ENCODE measurements around the gene CNPY3. TPM values are rescaled to one million over a fixed set of nuclear protein-coding genes. Genes with fewer than 3 reads are reported as not detected.

Gene CNPY3
- total RNA-seq, 1 donor from 2014 or later: 56.5 TPM

DNA sequence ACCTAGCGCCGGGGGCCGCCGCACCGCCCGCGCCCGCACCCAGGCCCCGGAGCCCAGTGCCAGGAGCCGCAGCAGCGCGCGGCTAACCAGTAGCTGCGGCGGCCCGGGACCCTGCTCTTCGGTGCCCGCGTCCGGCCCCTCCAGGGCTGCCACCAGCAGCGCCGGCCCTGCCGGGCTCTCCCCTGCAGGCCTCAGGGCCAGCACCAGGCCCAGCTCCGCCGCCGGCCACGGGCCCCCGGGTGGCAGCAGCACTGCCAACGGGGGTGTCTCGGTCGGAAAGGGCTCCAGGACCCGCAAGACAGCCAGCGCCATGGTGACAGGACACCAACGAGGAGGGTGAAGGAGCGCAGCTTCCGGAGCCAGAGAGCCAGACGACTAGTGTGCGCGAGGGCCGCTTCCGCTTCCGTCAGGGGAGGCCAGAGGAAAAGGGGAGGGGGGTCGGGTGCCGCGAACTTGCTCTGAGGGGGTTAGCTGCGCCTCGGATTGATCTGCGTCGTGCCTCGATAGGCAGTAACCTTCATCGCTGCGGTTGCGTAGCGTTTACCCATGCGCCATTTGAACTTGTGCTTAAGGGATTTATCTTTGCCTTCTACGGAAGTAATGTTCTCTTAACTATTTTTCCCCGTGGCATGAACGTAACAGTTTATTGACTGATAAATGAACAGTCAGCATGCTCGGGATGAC lies 49.7 kb downstream of the CNPY3 start, which contains the start of gene PEX6:
Gene PEX6 (minus strand): TSS at position 343 of the 684 bp plus-strand sequence. CDS start 31 bp downstream, at position 312.
- H3K36me3 ChIP-seq (ENCODE audit: control insufficient read depth, insufficient read depth, low read length): no peaks in the 10 kb centered on the region
- TF ChIP-seq, protein P1, sequence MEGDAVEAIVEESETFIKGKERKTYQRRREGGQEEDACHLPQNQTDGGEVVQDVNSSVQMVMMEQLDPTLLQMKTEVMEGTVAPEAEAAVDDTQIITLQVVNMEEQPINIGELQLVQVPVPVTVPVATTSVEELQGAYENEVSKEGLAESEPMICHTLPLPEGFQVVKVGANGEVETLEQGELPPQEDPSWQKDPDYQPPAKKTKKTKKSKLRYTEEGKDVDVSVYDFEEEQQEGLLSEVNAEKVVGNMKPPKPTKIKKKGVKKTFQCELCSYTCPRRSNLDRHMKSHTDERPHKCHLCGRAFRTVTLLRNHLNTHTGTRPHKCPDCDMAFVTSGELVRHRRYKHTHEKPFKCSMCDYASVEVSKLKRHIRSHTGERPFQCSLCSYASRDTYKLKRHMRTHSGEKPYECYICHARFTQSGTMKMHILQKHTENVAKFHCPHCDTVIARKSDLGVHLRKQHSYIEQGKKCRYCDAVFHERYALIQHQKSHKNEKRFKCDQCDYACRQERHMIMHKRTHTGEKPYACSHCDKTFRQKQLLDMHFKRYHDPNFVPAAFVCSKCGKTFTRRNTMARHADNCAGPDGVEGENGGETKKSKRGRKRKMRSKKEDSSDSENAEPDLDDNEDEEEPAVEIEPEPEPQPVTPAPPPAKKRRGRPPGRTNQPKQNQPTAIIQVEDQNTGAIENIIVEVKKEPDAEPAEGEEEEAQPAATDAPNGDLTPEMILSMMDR (IDR thresholded peaks at IDR 0.05; ENCODE audit: insufficient read depth, low read length, poor library complexity, severe bottlenecking): no peak
- H3K27me3 ChIP-seq (ENCODE audit: control insufficient read depth, insufficient read depth, low read length): no peaks in the 10 kb centered on the region
- H3K4me3 ChIP-seq (ENCODE audit: low read depth, low read length): peak within 1 kb of the TSS; percentile 67
- DNase-seq (ENCODE audit: low read depth): peak; percentile 58

DNA sequence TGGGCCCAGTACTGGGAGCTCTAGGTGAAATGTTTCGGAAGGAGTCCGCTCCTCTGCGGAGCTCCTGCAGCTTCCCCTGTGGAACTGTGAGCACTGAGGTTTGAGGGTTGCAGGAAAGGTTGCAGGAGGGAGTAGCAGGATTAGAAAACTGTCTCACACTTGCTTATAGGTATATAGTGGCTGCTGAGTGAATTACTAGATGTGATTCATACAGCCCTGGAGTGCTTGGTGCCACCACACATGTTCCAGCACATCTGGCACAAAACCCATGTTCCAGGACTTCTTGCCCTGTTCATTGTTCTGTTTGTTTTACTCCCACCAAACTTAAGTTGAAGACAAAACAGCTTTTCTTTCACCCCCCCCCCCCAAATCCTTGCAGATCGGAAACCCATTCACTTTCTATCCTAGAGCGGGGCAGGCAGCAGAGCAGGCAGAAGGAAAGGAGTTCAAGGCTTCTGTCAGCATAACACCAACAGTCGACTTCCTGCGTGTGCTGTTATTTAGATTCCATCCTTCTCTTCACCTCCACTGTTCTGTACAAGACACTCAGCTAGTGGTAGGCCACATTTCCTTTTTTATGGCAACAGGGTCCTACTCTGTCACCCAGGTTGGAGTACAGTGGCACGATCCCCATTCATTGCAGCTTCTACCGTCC lies 50.4 kb downstream of the CNPY3 start:
- no peaks in the 10 kb centered on the region for H3K27me3 ChIP-seq (ENCODE audit: control insufficient read depth, insufficient read depth, low read length)
- no peaks in the 10 kb centered on the region for H3K36me3 ChIP-seq (ENCODE audit: control insufficient read depth, insufficient read depth, low read length)
- no peak for DNase-seq (ENCODE audit: low read depth)
- peak overlapping the region; percentile 67 for H3K4me3 ChIP-seq (ENCODE audit: low read depth, low read length)
- TF ChIP-seq, protein P1 (IDR thresholded peaks at IDR 0.05; ENCODE audit: insufficient read depth, low read length, poor library complexity, severe bottlenecking): no peak

DNA sequence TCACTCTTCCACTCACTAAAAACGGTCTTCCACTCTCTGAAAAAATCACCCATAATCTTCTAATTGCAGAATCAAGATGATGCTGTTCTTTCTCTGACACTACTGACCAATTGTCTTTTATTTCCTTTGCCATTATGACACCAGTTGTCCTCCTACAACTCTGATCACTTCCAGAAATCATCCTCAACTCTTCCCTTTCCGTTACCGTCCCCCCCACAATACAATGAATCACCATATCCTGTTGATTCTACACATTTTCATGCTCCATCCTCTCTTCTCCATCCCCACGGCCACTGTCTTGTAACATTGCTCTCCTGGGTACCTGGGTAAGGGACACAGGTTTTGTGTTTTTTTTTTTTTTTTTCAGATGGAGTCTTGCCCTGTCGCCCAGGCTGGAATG lies 52.6 kb downstream of the CNPY3 start:
- Histone ChIP-seq H3K36me3 (ENCODE audit: control insufficient read depth, insufficient read depth, low read length) (no peaks in the 10 kb centered on the region), H3K4me3 (ENCODE audit: low read depth, low read length) (no peak overlapping the region), H3K27me3 (ENCODE audit: control insufficient read depth, insufficient read depth, low read length) (no peaks in the 10 kb centered on the region)
- no peak for DNase-seq (ENCODE audit: low read depth)
- TF ChIP-seq, protein P1 (IDR thresholded peaks at IDR 0.05; ENCODE audit: insufficient read depth, low read length, poor library complexity, severe bottlenecking): no peak

DNA sequence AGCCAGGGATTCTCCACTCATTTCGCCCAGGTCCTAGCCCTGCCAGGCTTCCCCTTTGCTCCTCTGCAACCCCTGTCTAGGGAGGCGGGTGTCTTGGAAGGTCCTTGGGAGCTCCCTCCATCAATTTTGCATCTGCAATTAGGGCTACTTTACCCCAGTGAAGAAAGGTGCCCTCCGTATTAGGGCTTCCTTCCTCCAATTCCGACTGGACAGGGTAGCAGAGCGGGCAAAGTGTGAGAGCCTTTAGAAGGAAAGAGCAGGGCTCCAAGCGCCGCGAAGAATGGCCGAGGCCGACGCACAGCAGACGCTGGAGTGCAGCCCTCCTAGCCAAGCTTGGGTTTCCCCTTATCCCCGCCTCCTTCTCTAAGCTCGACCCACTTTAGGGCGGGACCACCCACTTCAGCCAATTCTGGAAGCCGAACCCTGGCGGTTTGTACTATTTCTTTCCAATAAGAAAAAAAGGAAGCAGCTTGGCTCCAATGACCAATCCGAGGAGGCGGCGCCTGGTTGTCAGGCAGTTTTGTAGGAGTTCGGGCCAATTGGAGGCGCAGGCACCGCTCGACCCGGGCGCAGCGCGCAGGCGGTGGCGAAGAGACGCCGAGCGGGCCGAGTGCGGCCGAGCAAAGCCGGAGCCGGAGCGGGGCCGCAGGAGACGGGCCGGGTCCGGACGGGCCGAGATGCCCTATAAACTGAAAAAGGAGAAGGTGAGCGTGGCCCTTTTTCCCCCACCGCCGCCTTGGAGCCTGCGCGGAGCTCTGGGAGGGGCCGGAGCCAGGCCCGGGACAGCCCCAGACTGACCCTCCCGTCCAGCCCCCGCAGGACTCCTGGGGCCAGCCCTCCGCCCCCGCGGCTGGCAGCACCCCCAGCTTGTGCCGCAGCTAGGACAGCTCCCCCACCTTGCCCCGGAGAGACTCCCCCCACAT lies 55.0 kb downstream of the CNPY3 start, which contains the start of gene PPP2R5D:
Gene PPP2R5D (plus strand): TSS at position 570 of the 923 bp plus-strand sequence. CDS start 108 bp downstream, at position 678.
- Histone ChIP-seq H3K27me3 (ENCODE audit: control insufficient read depth, insufficient read depth, low read length) (no peaks in the 10 kb centered on the region), H3K36me3 (ENCODE audit: control insufficient read depth, insufficient read depth, low read length) (no peaks in the 10 kb centered on the region), H3K4me3 (ENCODE audit: low read depth, low read length) (peak within 1 kb of the TSS; percentile 62)
- peak; percentile 96 for DNase-seq (ENCODE audit: low read depth)
- TF ChIP-seq, protein P1 (IDR thresholded peaks at IDR 0.05; ENCODE audit: insufficient read depth, low read length, poor library complexity, severe bottlenecking): no peak

DNA sequence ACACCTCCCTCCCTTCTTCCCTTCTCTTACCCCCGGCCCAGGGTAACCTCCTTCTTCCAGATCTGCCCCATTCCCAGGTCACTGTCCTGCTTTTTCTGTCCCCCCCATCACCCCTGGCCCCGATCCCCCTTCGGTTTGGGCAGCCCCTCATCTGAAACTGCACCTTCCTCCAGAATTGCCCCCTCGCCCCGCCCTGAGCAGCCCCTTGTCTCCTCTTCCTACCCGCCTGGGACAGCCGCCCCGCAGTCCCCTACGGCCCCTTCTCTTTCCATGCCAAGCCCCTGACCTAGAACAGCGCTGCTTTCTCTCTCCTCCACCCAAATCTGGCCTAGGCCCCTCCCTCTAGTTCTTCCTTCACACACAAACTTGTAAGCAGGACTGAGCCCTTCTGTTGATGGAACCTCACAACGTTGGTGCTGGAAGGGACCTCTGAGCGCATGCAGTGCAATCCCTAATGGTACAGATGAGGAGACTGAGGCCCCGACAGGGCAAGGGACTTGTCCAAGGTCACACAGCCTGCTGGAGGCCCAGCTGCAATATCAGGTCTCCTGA lies 55.7 kb downstream of the CNPY3 start:
- Histone ChIP-seq H3K36me3 (ENCODE audit: control insufficient read depth, insufficient read depth, low read length) (no peaks in the 10 kb centered on the region), H3K4me3 (ENCODE audit: low read depth, low read length) (peak overlapping the region; percentile 62), H3K27me3 (ENCODE audit: control insufficient read depth, insufficient read depth, low read length) (no peaks in the 10 kb centered on the region)
- DNase-seq (ENCODE audit: low read depth): no peak
- TF ChIP-seq, protein P1 (IDR thresholded peaks at IDR 0.05; ENCODE audit: insufficient read depth, low read length, poor library complexity, severe bottlenecking): no peak

All from kidney epithelial cell (primary cell).